ENCODE data around the gene HSD17B11.
"Not testable (repeated sequence)": the region's sequence is repeated elsewhere in the genome, so short reads cannot be mapped to it uniquely, and the experiment has no call there.

HSD17B11 gene

GRCh38 chr4:87354168-87355102, 36.6 kb downstream of the HSD17B11 start:
- no peak for FAIRE-seq

DNA sequence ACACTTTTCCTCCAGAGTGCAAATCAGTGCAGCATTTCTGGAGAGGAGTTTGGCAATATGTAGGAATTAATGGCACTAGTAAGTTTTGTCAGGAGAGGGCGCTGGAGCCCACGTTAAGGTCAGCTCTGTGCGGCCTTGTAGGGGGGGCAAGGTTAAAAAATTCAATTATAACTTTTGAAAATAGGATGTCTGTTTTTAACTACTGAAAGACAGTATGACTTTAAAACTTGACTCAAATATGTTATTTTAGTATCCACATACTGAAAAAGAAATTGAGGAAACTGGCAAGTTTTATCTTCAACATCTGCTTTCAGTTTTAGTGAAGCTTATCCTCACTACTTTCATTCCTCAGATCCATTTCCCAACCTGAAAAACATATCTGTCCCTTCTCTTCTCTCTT, 37.4 kb downstream of the HSD17B11 start:
- FAIRE-seq, result no peak

DNA sequence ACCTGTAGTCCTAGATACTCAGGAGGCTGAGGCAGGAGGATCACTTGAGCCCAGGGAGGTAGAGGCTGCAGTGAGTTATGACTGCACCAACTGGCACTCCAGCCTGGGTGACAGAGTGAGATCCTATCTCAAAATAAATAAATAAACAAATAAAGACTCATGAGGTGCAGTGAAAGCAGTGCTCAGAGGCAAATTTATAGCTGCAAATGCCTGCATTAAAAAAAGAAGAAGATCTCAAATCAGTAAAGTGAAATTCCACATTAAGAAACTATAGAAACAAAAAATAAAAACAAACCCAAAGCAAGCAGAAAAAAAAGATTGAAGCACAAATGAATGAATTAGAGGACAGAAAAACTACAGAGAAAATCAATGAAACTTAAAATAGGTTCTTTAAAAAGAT, 45.8 kb downstream of the HSD17B11 start:
- FAIRE-seq, result no peak

GRCh38 chr4:87342872-87343271, 48.1 kb downstream of the HSD17B11 start:
- no peak for FAIRE-seq

GRCh38 chr4:87341954-87342635, 48.9 kb downstream of the HSD17B11 start:
- FAIRE-seq, result not testable (repeated sequence)

- no peak for FAIRE-seq
Observed at GRCh38 chr4:87339440-87339839, 51.5 kb downstream of the HSD17B11 start.

DNA sequence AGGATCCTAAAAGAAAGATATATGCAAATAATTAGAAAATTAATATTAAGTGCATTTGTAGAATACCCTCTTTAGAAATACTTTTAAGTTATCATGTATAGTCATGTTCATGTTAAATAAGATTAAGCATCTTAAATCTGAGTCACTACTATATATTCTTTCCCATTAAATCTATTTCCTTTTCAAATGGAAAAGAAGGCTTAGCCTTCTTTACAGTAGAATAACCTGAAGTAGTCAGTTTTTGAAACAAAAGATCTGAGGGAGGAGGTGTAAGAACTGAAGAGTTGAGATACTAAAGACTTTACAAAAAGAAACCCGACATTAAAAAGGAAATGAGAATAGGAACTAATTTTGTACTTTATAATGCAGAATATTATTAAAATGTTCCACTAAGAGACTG, 53.6 kb downstream of the HSD17B11 start:
- no peak for FAIRE-seq

- FAIRE-seq, result no peak
Observed at GRCh38 chr4:87333267-87333666, 57.7 kb downstream of the HSD17B11 start.

- no peak for FAIRE-seq
Observed at GRCh38 chr4:87330761-87331160, 60.2 kb downstream of the HSD17B11 start.

GRCh38 chr4:87327136-87327535, 63.9 kb downstream of the HSD17B11 start:
- no peak for FAIRE-seq

DNA sequence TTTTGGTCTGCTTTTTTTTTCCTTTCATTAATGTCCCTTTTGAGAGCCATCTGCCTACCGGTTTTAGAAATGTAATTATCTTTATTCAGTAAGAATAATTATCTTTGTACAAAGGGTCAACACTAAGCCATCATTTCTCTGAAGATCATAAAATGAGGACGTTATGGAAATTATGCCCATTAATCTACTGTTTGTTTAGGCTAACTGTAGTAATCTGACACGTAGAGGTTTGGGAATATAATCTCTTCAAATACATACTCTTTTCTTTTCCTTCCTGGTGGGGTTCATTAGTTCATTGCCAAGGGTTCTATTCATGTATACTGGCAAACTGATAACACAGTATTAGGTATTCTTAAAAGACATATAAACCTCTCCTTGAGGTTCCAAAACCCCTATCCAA, 64.5 kb downstream of the HSD17B11 start:
- FAIRE-seq, result no peak

DNA sequence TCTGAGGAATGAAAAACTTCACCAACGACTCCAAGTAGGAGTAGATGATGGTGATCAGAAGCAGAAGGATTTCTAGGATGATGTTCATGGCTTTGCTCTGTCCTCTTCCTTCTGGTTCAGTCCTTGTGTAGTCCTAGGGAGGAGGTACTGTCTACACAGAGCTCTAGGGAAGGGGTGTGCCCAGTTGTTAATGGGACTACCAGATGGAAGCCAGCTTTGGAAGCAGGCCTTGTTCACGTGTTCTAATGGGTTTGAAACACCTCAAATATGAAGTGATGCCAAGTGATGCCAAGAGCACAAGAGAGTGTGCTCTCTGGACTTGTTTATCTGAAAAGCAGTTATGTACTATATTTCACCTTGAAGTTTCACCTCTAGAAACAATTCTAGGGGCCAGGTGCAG, 68.2 kb downstream of the HSD17B11 start, which contains the start of gene HSD17B13:
Gene HSD17B13, minus strand, starts transcription at position 129 of the 400 bp plus-strand sequence. Its CDS starts 41 bp downstream, at position 88.
- no peak for FAIRE-seq

- FAIRE-seq, result no peak
Observed at GRCh38 chr4:87321888-87322287, 69.1 kb downstream of the HSD17B11 start.

- no peak for FAIRE-seq
Observed at GRCh38 chr4:87317527-87317926, 73.5 kb downstream of the HSD17B11 start.

GRCh38 chr4:87316961-87317360, 74.0 kb downstream of the HSD17B11 start:
- no peak for FAIRE-seq

- not testable (repeated sequence) for FAIRE-seq
Observed at GRCh38 chr4:87315000-87315399, 76.0 kb downstream of the HSD17B11 start.

DNA sequence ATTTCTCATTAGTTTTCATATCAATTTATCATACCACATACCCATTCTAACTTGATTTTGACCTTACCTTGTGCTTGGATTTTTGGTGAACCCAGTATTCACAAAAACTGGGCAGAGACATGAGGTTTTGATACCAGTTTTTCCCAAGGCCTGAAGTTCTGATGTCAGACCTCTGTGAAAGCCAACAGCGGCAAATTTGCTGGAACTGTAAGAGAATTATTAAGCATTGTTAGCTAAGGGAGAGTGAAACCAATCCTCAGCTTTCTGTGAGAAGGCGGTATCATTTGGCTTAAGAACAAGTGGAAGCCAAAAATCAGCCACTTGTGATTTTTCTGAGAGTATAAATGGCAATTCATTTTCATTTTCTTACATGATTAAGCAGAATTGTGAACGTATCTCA, 77.2 kb downstream of the HSD17B11 start:
- no peak for FAIRE-seq

- no peak for FAIRE-seq
Observed at GRCh38 chr4:87311684-87312083, 79.3 kb downstream of the HSD17B11 start.

GRCh38 chr4:87310691-87311335, 80.2 kb downstream of the HSD17B11 start:
- FAIRE-seq, result no peak

DNA sequence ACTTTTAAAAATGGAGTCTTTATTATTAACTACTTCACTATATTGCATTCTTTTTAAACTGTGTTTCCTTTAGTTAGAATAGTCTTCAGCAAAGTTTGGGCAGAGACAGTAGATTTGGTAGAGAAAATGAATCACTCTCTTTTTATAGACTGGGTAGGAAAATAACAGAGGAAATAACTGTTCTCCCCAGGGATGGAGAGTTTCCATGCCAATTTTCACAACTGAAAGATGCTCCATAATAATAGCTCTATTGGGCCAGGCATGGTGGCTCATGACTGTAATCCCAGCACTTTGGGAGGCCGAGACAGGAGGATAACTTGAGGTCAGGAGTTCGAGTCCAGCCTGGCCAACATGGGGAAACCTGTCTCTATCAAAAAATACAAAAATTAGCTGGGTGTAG, 81.4 kb downstream of the HSD17B11 start:
- no peak for FAIRE-seq

GRCh38 chr4:87306056-87306455, 84.9 kb downstream of the HSD17B11 start:
- no peak for FAIRE-seq

- no peak for FAIRE-seq
Observed at GRCh38 chr4:87305562-87305961, 85.4 kb downstream of the HSD17B11 start.

- FAIRE-seq, result no peak
Observed at GRCh38 chr4:87304745-87305432, 86.1 kb downstream of the HSD17B11 start.
